AG09319 (cell line): ENCODE measurements around the gene GTF3C1.

Experiments used
- DNase-seq: peaks from one replicate; pipeline ENCODE4 v3.0.0-alpha.2; 2010; ENCODE audit warnings: low read depth; ENCODE audit errors: extremely low read depth
- TF ChIP-seq, protein P1 (sequence below): IDR thresholded peaks from 2 replicates; pipeline ENCODE4 v1.5.1; 2011; ENCODE audit warnings: low read depth, mild to moderate bottlenecking, inconsistent platforms, low read length, moderate library complexity

The GTF3C1 gene

DNA sequence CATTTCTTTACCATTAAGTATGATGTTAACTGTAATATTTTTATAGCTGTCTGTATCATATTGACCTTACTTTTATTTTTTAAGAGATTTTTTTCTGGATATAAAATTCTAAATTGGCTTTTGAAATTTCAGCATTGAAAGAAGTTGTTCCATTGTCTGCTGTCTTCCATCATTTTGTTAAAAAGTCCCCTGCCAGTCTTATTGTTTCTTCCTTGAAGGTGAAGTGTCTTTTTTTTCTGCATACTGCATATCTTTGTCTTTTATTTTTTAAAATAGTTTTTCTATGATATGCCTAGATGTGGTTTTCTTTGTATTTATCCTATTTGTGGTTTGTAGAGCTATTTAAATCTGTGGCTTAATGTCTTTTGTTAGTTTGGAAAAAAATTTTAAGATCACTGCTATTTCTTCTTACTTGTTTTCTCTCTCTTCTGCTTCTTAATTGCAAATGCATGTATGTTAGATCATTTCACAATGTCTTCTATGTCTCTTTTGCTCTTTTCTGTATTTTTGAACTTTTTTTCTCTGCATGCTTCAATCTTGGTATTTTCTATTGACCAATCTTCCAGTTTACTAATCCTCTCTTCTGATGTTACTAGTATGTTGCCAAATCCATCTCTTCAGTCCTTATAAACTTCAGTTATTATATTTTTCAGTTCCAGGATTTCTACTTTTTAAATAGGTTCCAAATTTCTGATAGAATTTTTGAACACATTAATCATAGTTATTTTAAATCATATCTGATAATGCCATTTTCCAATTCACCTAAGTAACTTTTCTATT is 127.6 kb downstream of the GTF3C1 start:
- TF ChIP-seq, protein P1, sequence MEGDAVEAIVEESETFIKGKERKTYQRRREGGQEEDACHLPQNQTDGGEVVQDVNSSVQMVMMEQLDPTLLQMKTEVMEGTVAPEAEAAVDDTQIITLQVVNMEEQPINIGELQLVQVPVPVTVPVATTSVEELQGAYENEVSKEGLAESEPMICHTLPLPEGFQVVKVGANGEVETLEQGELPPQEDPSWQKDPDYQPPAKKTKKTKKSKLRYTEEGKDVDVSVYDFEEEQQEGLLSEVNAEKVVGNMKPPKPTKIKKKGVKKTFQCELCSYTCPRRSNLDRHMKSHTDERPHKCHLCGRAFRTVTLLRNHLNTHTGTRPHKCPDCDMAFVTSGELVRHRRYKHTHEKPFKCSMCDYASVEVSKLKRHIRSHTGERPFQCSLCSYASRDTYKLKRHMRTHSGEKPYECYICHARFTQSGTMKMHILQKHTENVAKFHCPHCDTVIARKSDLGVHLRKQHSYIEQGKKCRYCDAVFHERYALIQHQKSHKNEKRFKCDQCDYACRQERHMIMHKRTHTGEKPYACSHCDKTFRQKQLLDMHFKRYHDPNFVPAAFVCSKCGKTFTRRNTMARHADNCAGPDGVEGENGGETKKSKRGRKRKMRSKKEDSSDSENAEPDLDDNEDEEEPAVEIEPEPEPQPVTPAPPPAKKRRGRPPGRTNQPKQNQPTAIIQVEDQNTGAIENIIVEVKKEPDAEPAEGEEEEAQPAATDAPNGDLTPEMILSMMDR, result no peak
- no peak for DNase-seq

DNA sequence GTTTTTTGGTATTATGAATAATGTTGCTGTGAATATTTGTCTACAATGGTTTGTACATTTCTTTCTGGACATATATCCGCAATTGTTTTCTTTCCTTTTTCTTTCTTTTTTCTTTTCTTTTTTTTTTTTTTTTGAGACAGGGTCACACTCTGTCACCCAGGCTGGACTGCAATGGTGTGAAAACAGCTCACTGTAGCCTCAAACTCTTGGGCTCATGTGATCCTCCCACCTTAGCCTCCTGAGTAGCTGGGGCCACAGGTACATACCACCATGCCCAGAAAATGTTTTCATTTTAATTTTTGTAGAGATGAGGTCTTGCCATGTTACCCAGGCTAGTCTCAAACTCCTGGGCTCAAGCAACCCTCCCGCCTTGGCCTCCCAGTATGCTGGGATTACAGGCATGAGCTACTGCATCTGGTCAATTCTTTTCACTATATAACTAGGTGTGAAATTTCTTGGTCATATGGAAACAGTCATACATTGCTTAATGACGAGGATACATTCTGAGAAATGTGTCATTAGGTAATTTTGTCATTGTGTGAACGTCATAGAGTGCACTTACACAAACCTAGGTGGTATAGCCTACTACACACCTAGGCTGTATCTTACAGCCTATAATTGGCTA is 132.6 kb downstream of the GTF3C1 start:
- TF ChIP-seq, protein P1, result no peak
- no peak for DNase-seq

DNA sequence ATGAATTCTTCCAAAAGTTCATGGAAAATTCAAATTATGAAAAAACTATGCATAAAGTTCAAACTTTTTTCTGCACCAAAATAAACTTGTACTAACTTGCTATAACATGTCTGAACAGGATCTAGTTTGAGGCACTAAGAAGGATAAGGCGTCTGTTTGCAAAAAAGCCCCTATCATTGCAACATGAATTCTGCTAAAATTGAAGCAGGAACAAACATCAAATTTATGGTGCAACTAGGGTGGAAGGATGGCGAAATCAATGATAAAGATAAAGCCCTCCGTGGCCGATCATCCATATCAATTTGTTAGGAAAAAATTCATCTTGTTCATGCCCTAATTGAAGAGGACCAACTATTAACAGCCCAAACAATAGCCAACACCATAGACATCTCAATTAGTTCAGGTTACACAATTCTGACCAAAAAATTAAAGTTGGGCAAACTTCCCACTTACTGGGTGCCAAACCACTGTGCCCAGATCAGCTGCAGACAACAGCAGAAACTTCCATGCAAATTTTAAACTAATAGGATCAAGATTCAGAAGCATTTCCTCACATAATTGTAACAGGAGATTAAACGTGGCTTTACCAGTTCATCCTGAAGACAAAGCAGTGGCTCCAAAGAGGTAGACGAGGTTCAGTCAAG is 134.8 kb downstream of the GTF3C1 start:
- no peak for DNase-seq
- TF ChIP-seq, protein P1, result no peak

DNA sequence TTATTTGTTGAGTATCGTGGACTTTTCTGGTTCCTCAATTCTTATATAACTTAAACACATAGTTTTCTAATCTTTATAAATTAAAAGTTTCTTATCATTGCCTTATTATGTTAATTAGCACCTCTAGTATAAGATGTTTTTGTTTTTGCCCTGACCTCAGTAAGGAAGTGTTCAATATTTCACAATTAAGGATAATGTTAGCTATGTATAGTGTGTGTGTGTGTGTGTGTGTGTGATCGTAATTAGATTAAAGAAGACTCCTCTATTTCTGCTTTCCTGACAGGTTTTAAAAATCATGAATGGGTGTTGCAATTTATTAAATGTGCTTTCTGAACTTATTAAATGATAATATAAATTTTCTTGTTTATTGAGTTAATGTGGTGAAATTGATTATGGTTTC is 135.8 kb downstream of the GTF3C1 start:
- no peak for DNase-seq

DNA sequence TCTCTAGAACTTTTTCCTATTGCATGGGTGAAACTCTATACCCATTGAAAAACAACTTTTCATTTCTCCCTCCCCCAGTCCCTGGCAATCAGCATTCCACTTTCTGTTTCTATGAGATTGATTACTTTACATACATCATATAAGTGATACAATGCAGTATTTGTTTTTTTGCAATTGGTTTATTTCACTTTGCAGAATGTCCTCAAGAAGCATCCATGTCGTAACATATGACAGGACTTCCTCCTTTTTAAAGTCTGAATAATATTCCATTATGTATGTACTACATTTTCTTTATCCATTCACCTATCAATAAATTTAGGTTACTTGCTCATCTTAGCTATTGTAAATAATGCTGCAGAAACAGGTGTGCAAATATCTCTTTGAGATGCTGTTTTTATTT is 139.0 kb downstream of the GTF3C1 start:
- DNase-seq, result no peak
- TF ChIP-seq, protein P1, result no peak

More for the DNA sequence above, 135.8 kb downstream of the GTF3C1 start:
- TF ChIP-seq, protein P1, result no peak
